HL-60 (cell line): Measurements from ENCODE around the gene ORC5.

ENCODE experiments used
- POLR2AphosphoS5 ChIP-seq: IDR thresholded peaks from 2 replicates; pipeline ENCODE4 v1.6.1; 2012; ENCODE audit warnings: low read depth
- SPI1 ChIP-seq: IDR thresholded peaks from 2 replicates; pipeline ENCODE4 v1.6.1; 2012; ENCODE audit warnings: low read depth, mild to moderate bottlenecking, borderline replicate concordance
- TF ChIP-seq, protein P1 (sequence below): IDR thresholded peaks from one replicate; pipeline ENCODE4 v1.5.1; 2011; ENCODE audit warnings: low read length, control low read depth, inconsistent platforms; ENCODE audit not compliant: insufficient read depth

- TF ChIP-seq POLR2AphosphoS5 (no peak), SPI1 (no peak)
- TF ChIP-seq, protein P1, sequence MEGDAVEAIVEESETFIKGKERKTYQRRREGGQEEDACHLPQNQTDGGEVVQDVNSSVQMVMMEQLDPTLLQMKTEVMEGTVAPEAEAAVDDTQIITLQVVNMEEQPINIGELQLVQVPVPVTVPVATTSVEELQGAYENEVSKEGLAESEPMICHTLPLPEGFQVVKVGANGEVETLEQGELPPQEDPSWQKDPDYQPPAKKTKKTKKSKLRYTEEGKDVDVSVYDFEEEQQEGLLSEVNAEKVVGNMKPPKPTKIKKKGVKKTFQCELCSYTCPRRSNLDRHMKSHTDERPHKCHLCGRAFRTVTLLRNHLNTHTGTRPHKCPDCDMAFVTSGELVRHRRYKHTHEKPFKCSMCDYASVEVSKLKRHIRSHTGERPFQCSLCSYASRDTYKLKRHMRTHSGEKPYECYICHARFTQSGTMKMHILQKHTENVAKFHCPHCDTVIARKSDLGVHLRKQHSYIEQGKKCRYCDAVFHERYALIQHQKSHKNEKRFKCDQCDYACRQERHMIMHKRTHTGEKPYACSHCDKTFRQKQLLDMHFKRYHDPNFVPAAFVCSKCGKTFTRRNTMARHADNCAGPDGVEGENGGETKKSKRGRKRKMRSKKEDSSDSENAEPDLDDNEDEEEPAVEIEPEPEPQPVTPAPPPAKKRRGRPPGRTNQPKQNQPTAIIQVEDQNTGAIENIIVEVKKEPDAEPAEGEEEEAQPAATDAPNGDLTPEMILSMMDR = no peak
Measured at GRCh38 chr7:104153287-104153686, 54.5 kb downstream of the ORC5 start.
